NCI-H446 (cell line): ENCODE results near the gene UBIAD1.

Source experiments
- DNase-seq, 2 experiments: peaks; one replicate each; lab custom pipeline; 2025; lab: John Stamatoyannopoulos, UW

Gene UBIAD1

GRCh38 chr1:11311816-11312755 lies 39.1 kb downstream of the UBIAD1 start:
- no peak for DNase-seq

GRCh38 chr1:11314959-11315358 lies 42.0 kb downstream of the UBIAD1 start:
- no peak for DNase-seq

GRCh38 chr1:11316701-11317100 lies 43.7 kb downstream of the UBIAD1 start:
- DNase-seq = peak in 1 of 2 experiments; percentile 28

- DNase-seq = no peak
Measured at GRCh38 chr1:11318982-11319381, 46.0 kb downstream of the UBIAD1 start.

- DNase-seq = peak in 1 of 2 experiments; percentile 41
Measured at GRCh38 chr1:11320153-11320936, 47.3 kb downstream of the UBIAD1 start.

GRCh38 chr1:11321656-11322491 lies 48.9 kb downstream of the UBIAD1 start:
- DNase-seq = peak in 1 of 2 experiments; percentile 46

DNA sequence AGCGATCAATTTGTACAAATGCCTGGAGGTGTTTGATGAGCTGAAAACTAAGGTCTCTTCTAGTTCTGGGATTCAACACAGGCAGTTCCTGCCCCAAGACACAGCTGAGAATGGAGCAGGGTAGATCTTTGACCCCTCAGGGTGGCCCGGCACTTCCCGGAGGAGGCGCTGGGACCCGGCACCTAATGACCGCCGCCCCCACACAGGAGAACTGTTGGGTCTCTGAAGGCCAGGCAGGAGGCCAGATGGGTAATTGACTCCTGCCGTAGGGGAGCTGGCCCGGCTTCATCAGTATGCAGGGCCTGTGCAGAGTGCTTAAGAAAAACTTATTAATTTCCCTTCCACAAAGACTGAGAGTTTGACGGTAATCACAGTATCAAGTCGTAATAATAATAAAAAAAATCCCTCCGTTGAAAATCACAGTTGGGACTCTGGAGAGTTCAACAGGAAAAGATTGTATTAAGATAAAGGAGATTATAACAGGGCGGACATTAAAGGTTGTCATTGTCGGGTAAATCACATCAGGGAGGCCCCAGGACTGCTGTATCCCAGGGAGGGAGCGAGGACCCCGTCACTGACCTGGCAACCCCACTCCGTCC lies 51.7 kb downstream of the UBIAD1 start:
- DNase-seq = peak in 1 of 2 experiments; percentile 25

- no peak for DNase-seq
Measured at GRCh38 chr1:11326070-11326469, 53.1 kb downstream of the UBIAD1 start.

DNA sequence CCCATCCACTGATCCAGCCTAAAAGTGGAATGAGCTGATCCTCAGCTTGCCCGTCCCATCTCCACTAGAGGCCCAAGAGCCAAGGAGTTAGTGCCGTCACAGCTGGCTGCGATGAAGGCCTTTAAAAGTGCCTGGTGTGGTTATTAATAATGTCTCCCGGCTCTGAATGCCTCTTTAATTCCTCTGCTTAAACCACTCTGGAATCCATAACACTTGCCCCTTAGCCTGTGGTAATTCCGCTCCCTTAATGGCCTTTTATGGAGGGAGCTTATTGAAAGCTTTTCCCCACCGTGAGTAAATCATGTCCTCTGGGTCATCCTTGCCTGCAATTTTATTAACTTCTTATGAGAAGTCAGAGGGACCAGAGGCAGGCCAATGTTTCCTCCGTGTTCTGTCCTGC lies 55.4 kb downstream of the UBIAD1 start:
- DNase-seq = no peak

DNA sequence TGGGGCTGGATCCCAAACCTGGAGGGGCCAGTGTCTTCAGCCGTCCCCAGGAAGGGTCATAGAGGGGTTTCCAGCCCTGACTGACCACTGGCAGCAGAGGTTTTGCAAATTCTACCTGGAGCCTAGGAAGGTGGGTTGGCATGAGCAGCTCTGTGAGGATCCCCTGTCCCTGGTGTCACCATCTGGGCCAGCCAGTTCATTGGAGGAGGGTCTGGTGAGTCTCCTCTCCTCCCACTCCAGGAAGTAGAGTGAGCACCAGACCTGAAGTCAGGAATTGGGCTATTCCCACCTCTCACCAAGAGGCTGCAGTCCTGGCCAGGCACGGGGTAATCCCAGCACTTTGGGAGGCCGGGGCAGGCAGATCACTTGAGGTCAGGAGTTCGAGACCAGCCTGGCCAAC lies 57.4 kb downstream of the UBIAD1 start:
- no peak for DNase-seq

GRCh38 chr1:11331036-11331944 lies 58.3 kb downstream of the UBIAD1 start:
- DNase-seq = no peak

DNA sequence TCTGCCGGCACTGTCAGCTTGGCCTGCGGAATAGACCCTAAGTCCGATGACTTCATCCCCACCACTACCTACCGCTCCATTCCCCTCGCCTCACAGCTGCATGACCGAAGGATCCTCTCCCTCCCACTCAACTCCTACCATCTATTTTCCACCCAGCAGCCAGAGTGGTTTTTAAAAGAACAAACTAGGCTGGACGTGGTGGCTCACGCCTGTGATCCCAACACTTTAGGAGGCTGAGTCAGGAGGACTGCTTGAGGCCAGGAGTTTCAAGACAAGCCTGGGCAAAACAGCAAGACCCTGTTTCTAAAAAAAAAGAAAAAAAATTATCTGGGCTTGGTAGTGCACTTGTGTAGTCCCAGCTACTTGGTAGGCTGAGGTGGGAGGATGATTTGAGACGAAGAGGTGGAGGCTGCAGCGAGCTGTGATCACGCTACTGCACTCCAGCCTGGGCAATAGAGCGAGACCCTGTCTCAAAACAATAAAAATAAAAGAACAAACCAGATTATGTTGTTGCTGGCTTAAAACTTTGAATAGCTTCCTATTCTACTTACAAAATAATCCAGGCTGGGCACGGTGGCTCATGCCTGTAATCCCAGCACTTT lies 59.0 kb downstream of the UBIAD1 start:
- DNase-seq = no peak

DNA sequence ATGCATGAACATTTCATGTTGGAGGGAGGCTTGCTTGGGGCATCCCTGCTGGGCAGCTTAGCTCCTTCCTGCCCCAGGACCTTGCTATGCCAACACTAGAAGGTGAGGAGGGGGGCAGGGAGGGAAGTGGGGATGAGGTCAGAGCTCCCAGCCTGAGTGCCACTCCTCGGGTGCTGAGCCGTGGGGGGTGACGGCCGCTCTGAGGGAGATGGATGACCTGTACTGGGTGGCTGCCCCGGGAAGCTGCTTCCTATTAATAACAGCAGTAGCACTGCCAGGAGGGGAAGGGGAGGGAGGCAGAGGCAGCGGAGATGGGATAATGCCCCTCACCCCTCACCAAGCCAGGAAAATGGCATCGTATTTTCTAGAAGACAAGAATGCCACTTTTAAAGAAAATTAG lies 60.6 kb downstream of the UBIAD1 start:
- DNase-seq = no peak

- no peak for DNase-seq
Measured at GRCh38 chr1:11334261-11334804, 61.3 kb downstream of the UBIAD1 start.

DNA sequence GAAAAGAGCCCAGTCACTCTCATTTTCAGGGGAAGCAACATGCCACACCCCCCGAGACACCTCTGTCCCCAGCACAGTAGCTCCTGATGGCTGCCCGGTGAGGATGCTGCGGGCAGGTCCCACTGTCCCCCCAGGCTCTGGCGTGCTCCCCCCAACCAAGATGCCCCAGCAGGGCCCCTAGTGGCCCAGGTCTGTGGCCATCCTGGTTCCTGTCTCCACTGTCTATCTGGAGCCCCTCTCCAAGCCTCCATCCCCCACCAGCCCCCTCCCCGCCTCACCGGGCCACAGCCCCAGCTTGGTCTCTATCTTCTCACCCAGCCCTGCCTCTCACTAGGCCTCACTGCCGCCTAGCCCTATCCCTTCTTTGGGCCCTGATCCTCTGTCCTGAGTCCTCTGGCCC lies 61.8 kb downstream of the UBIAD1 start:
- no peak for DNase-seq

- no peak for DNase-seq
Measured at GRCh38 chr1:11335417-11336056, 62.5 kb downstream of the UBIAD1 start.

- DNase-seq = peak; percentile 33 to 67
Measured at GRCh38 chr1:11337580-11338073, 64.6 kb downstream of the UBIAD1 start.
